EL (cell line): ENCODE measurements around the gene MAD2L2.

ENCODE experiments used
- DNase-seq: peaks from one replicate; pipeline ENCODE4 v3.0.0-alpha.2; 2016

MAD2L2 gene

DNA sequence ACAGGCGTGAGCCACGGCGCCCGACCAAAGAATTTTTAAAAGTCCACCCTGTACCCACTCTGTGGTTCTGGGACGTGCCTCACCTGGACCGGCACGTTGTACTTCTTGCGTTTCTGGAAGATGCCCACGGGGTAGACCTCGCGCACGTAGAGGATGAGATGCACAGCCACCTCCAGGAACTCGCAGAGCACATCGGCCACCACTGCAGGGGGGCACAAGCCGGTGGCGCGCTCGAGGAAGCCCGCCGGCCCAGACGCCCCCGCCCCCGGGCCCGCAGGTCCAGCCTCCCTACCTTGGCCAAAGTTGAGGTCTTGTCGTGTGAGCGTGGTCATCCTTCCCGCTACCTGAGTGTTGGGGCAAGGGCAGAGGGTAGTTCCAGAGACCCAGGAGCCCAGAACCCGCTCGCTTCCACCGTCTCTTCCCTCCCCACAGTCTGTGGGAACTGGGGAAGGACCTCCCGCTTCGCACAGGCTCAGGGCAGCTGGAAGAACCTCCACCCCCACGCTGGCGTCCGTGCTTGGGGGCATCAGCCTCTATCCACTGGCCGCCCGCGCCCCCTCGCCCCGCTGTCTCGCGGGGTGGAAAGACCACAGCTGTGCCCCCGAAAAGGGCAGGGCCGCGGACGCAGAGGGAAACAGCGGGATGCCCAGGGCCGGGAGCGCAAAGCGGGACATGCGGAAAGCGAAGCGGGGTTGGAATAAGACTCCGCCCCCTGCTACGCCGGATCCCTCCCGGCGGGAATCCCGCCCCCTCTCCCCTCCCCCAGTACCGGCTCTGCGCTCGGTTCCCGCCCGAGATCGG lies 478 bp downstream of the MAD2L2 start:
- DNase-seq = no peak

DNA sequence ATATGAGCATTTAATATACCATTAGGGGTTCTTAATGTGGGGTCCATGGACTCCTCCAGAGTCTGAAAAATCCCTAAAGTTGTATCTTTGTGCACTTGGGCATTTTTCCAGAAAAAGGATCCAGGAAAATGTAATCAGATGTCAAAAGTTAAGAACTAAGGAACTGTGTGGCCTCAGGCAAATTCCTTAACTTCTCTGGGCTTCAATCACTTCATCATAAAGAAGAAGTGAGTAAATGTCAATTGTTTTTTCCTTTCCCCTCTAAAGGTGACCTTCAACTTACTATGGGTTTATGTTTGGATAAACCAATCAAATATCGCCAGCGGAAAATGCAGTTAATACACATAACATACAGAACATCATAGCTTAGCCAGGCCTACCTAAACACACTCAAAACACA lies 2.5 kb downstream of the MAD2L2 start:
- no peak for DNase-seq

DNA sequence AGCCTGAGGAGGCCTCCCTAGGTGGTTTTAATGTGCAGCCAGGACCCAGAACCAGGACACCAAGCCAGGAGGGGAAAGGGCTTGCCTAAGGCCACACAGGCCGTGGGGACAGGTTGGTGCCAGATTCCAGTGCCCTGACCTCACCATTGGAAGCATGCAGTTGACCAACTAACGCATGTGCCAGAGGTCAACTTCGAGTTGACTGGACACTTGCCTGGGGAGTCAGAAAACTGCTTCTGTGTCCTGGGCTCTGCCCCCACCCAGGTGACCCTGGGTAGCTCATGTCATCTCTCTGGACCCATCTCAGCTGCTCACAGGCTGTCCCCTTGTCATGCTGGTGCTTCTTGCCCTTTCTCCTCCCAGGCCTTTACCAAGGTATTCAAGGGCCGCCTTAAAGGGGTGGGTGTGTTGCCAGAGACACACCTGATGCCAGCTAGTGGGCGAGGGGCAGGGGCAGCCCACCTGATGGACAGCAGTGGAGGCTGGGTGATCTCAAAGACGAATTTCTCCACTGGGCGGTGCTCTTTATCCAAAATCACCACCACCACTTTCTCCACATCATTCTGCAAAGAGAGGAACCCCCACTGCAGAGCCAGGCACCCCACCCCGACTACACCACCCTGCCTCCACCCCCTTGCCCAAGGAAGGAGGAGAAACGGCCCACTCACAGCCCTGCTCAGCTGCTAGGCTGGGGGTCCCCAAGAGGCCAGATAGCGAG lies 4.4 kb downstream of the MAD2L2 start:
- DNase-seq = no peak

DNA sequence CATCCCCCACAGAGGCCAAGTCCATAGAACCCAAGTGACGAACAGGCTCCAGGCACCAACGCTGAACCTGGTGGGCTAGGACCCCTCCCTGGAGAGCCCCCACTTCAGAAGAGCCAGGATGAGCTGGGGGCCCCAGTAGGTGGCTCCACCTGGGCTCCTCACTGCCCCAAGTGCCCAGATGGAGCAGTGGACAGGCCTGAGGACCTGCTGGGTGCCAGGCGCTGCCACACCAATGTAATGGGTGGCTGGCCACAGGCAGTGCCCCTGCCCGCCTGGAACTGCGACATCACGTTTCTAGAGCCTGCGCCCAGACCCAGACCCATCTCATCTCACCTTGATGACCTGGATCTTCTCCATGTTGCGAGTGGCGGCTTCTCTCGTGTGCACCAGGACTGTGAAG lies 5.6 kb downstream of the MAD2L2 start:
- no peak for DNase-seq

DNA sequence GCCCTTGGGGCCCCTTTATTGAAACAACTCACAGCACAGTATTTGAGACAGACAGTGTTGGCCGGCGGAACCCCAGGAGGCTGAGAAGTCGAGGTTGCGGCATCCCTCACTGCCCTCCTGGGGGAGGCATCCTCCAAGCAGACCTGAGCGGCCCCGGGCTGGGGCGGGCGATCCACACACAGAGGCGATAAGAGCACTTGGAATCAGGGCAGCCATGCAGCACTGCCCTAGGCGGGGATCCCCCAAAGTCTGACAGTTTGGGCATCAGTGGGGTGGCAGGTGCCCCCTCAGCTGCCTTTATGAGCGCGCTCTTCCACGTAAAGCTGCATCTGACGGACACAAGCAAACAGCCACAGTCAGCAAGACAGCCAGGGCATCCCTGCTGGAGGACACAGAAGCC lies 6.5 kb downstream of the MAD2L2 start:
- DNase-seq = no peak

DNA sequence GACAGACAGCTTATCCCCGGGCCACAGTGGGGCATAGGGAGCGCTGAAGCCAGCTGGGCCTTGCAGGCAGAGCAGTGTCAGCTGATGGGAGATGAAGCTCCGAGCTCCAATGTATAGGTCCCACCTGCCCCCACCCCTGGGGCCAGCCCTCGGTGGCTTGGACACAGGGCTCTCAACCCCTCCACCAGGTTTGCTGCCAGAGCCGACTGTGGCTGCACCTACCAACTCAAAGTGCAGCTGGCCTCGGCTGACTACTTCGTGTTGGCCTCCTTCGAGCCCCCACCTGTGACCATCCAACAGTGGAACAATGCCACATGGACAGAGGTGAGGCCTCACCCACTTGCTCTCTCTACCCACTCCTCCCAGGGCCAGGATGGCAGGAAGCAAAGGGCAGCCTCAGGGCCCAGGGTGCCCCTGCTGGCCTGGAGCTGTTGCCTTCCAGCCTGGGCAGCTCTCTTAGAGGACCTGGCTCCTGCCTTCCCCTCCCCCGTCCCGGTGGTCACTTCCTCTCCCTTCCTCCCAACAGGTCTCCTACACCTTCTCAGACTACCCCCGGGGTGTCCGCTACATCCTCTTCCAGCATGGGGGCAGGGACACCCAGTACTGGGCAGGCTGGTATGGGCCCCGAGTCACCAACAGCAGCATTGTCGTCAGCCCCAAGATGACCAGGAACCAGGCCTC lies 7.7 kb downstream of the MAD2L2 start:
- DNase-seq = no peak

DNA sequence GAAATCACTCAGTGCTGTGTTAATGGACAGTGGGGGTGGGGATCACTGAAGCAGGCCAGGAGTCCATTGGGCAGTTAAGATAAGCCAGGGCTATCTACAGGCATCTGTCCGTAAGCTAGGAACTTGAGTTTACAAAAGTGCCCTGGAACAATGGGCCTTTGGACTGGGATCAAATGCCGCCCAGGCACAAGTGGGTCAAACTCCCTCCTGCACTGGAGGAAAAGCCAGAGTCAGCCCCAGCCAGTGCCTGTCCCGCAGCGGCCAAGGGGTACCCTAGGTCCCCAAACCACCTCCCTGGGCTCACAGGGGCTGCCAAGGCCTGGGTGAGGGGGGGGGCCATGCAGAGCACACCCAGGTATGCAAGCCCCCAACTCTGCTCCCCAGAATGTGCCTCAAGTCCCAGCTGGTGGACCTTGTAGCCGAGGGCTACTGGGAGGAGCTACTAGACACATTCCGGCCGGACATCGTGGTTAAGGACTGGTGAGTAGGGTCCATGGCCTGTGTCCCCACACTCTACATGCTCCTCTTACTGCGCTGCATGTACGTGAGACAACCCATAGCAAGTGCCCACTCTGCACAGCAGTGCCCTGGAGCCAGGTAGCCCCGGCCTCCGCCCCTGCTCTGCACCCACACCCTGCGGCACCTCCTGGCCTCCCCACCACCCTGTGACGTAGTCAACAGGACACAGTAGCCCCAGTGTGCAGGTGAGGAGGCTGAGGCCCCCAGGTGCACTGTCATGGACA lies 9.2 kb downstream of the MAD2L2 start:
- no peak for DNase-seq

DNA sequence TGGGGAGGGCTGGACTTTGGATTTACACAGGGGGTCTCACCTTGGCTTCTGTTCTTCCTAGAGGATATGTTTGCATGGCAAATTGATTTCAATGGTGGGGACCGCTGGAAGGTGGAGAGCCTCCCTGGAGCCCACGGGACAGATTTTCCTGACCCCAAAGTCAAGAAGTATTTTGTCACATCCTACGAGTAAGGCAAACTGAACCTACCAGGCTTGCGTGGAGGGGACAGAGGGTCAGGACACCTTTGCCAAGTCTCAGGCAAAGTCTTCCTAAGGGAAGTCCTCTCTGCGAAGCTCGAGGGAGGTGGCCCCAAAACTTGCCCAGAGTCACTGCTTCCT lies 9.8 kb downstream of the MAD2L2 start:
- no peak for DNase-seq

DNA sequence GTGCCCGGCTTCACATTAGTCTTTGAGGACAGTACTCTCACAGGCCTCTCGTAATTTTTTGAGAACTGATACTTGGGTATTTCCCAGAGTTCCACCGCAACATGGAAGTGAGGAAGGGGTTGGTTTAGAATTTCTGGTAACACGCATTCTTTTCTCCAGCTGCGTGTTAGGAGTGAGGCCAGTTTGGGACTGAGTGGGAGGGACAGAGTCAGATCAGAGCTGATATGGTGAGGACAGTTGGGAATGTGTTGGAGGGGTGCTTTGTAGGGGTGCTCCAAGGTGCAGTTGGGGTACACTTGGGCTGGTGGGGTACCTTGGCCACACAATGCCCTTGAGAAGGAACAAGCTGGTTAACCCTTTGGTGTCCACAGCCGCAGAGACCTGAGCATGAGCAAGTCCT lies 10.2 kb downstream of the MAD2L2 start:
- no peak for DNase-seq

DNA sequence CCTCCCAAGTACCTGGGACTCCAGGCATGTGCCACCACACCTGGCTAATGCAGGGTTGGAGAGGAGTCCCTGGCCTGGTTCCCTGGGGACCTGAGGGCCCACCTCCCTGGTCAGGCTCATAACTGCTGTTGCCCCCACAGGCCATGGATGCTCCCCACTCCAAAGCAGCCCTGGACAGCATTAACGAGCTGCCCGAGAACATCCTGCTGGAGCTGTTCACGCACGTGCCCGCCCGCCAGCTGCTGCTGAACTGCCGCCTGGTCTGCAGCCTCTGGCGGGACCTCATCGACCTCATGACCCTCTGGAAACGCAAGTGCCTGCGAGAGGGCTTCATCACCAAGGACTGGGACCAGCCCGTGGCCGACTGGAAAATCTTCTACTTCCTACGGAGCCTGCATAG lies 12.4 kb downstream of the MAD2L2 start:
- no peak for DNase-seq

DNA sequence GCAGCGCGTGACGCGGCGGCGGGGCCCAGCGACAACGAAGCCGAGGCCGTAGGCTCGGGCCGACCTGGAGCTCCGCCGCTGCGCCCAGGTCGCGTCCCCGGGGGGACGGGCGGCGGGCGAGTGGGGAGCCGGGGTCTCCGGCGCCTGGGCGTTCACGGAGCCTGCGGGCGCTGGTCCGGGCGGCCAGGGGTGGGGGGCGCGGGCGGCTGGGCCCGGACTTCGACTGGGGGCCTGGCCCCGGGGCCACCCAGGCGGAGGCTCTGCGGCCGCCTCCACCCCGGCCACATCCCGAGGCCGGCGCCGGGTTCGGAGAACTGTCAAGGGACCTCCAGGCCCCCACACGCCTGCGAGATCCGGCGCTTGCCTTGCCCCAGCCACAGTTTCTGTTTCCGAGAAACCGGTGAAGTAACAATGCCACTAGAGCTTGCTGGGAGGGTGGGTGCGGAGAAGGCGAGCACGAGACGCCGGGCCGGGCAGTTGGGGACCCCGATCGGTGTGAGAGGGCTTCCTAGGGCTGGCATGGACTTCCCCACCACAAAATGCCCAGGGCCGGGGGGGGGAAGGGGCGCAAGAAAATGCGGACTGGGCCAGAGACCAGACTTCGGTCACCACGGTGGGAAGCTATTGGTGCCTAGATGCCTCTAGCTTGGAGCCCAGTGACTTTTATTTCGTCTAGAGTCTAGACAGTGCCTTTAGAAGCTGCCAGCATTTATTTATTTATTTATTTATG lies 16.4 kb downstream of the MAD2L2 start:
- DNase-seq = peak; percentile 45

DNA sequence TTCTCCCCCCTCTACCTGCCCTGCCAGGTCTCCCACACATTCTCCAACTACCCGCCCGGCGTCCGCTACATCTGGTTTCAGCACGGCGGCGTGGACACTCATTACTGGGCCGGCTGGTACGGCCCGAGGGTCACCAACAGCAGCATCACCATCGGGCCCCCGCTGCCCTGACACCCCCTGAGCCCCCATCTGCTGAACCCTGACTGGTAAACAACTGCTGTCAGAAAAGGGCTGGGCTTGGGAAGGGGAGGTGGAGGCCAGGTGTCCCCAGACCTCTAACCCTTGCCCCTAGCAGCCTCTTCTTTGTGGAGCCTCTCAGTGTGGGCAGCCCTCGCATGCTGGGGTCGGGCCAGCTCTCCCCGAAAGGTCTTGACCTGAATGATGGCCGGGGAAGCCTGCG lies 19.8 kb downstream of the MAD2L2 start:
- DNase-seq = no peak

DNA sequence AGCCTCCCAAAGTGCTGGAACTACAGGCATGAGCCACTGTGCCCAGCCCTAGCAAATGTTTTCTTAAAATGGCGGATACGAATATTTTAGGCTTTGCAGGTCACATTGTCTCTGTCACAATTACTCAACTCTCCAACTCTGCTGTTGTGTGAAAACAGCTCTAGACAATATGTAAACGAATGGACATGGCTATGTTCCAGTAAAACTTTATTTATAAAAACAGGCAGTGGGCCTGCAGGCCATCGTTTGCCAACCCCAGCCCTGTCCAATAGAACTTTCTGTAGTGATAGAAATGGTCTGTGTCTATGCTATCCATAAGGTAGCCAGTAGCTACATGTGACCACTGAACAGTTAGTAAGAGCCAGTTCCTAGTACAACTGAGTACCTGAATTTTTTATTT lies 21.2 kb downstream of the MAD2L2 start:
- DNase-seq = no peak

DNA sequence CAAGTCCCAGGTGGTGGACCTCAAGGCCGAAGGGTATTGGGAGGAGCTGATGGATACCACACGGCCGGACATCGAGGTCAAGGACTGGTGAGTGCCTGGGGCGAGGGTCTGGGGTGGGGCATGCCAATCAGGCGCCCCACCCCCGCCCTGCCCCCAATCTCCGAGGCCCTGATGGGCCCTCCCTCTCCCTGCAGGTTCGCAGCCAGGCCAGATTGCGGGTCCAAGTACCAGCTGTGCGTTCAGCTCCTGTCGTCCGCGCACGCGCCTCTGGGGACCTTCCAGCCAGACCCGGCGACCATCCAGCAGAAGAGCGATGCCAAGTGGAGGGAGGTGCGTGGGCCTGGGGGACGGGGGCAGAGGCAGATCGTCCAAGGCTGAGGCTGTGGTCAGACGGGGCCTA lies 22.4 kb downstream of the MAD2L2 start:
- DNase-seq = no peak

DNA sequence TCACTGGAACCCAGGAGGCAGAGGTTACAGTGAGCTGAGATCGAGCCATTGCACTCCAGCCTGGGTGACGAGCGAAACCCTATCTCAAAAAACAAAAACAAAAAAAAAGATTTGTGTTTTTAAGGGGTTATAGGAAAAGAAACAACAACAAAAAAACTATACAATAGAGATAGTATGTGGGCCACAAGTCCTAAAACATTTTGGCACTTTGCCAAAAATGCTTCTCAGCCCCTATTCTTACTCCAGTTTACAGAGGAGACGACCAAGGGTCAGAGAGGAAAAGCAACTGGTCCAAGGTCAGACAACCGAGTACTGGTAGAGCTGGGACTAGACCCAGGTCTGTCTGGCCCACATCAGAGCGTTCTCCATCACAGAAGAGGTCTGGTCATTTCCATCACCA lies 23.3 kb downstream of the MAD2L2 start:
- no peak for DNase-seq

DNA sequence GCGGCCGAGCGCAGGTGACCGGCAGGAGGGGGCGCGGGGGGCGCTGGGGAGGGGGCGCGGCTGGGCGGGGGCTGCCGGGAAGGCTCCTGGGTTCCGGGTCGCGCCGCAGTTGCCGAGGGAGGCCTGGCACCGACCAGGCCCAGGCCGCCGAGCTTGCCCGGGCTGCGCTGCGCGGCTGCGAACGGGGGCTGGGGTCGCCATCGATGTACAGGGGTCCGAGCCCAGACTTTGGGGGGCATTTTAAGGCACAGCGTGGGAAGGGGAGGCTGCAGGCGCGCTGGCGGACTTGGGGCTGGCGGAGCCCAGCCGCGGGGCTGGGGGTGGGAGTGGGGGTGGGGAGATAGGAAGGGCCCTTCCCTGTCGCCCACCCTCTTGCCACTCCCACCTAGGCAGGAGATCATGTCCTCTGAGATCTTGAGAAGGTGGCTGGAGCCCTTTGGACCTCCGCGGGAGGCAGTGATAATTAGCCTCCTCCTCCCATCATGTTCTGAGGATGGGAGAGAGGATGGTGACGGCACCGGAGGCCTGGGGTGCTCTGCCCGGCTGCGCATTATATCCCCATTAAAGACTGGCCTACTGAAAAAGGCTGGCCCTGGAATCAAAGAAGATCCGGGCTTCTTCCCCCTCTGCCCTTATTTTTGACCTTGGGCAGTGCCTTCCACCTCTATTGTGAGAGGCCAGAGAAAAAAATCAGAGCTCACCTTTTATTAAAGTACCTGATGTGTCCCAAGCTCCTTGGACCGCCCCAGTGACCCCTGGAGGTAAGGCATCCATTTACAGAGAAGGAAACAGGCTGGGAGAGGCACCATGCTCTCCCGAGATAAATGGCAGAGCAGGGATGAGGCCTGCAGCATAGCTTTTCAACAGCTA lies 25.8 kb downstream of the MAD2L2 start:
- no peak for DNase-seq

DNA sequence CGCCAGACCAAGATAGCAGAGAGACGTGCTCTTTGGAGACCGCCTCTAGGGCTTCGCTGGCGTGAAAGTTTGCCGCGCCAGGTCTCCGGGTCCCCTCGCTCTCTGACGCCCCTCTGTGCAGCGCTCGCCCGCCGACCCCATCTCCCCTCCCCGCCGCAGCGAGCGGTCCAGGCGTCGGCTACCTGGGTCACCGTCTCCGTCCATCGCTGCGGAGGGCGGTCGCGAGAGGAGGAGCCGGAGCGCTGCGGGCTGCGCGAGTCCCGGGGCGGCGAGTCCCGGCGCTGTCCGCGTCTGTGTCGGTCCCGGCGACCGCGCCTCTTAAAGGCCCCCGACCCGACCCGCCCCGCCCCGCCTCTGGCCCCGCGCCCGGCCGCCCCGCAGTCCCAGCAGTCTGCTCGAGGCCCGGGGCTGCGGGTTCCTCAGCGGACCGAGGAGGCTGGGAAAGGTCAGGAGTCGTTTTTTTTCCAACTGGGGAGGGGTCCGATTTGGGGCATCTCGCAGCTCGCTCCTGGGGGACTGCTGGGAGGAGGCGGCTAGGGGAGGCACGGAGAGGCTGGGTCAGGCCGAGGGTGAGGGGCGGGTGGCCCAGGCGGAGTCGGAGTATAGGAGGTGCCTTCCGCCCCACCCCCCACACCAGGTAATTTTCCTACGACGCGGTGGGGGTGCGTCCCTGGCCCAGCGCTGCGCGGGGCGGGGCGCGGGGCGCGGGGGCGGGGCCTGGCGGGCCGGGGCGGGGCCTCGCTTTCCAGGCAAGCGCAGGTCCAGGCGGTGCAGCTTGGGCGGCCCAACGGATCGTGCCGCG lies 26.6 kb downstream of the MAD2L2 start, which contains the start of the genes FBXO2 and FBXO44:
TSS of gene FBXO2 (minus strand) at position 293 of the 802 bp plus-strand sequence. CDS start at position 204, 89 bp downstream.
TSS of gene FBXO44 (plus strand) at position 741 of the 802 bp plus-strand sequence. CDS start 959 bp downstream, outside the sequence.
- peak; percentile 21 for DNase-seq

DNA sequence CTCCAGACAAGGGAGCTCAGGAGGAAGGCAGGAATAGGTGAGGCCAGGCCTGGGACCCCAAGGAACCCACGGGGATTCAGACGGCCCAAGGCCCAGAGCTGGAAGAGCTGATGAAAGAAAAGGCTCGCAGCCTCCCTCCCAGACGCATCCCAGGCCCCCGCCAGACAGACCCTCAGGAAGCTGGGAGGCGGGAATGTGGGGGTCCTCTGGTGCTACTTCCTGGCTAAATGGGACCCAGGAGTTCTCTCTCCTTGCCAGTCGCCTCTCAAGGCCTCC lies 27.1 kb downstream of the MAD2L2 start:
- DNase-seq = no peak

DNA sequence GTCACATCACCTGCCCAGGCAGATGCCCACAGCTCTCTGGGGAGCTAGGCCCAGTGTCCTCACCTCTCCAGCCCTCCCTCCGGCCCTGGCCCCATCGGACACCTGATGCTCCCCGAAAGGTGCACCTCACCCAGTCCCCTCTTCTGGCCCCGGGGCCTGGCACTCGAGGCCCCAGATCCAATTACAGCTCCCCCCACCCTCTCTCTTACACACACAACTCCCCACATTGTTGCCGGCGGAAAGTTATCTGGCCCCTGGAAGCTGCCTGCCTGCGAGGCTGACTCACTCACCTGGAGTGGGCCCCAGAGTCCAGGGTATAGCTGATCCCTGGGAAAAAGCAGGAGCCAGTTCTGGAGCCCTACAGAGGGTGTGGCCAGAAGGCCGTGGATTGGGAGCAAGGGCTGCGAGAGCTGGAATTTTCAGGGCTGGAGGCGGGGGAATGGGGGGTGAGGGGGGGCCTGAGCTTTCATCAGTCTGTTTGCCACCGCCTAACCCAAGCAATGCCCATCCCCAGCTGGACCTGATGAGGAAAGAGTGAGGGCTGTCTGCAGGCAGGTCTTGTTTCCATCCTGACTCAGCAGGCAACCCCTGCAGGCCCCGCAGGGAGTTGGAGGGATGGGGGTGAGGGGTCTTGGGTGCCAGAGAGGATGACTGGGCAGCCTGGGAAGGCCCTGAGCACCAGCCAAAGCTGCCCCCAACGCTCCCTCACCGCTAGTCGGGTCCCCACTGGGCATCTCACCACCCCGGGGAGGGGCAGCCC lies 27.7 kb downstream of the MAD2L2 start:
- no peak for DNase-seq

DNA sequence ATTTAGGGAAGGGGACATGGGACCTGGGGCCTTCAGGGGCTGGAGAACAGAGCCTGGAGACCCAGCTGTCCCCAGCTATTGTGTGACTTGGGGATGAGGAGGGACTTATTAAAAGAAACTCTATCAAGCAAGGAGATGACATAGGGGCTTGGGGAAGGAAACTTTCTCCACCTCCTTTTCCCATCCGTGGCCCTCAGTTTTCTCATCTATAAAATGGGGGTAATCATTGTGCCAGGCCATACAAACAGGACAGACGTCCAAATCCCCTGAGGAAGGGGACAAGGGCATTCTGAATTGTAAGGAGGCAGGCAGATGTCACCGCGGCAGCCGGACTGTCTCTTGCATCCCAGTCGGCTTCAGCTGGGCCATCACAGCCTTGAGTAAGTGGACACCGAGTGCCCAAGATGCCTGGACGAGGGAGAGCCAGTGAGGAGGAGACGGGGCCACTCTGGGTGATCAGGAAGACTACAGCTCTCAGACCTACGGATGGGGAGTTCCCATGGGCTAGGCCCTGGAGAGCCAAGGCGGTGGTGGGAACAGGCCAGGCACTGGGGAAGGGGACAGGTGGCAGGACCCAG lies 28.7 kb downstream of the MAD2L2 start:
- DNase-seq = no peak
